ENCODE data around the gene PPP5C.

GRCh38 chr19:46426506-46427162 lies 79.7 kb downstream of the PPP5C start:
- TF ChIP-seq EP300 (IDR thresholded peaks at IDR 0.05; ENCODE audit: borderline replicate concordance) (no peak), TAF1 (IDR thresholded peaks at IDR 0.05; ENCODE audit: low read depth) (no peak; the same call in 1 of the 2 replicates), CEBPB (IDR thresholded peaks at IDR 0.05) (no peak), YY1 (IDR thresholded peaks at IDR 0.05; ENCODE audit: low read depth) (no peak), MAX (IDR thresholded peaks at IDR 0.05) (no peak), RAD21 (IDR thresholded peaks at IDR 0.05; ENCODE audit: low read depth) (no peak), FOXM1 (IDR thresholded peaks at IDR 0.05; ENCODE audit: borderline replicate concordance, low read depth) (no peak), TCF12 (IDR thresholded peaks at IDR 0.05; ENCODE audit: low read depth) (no peak)
- TF ChIP-seq, protein P1, sequence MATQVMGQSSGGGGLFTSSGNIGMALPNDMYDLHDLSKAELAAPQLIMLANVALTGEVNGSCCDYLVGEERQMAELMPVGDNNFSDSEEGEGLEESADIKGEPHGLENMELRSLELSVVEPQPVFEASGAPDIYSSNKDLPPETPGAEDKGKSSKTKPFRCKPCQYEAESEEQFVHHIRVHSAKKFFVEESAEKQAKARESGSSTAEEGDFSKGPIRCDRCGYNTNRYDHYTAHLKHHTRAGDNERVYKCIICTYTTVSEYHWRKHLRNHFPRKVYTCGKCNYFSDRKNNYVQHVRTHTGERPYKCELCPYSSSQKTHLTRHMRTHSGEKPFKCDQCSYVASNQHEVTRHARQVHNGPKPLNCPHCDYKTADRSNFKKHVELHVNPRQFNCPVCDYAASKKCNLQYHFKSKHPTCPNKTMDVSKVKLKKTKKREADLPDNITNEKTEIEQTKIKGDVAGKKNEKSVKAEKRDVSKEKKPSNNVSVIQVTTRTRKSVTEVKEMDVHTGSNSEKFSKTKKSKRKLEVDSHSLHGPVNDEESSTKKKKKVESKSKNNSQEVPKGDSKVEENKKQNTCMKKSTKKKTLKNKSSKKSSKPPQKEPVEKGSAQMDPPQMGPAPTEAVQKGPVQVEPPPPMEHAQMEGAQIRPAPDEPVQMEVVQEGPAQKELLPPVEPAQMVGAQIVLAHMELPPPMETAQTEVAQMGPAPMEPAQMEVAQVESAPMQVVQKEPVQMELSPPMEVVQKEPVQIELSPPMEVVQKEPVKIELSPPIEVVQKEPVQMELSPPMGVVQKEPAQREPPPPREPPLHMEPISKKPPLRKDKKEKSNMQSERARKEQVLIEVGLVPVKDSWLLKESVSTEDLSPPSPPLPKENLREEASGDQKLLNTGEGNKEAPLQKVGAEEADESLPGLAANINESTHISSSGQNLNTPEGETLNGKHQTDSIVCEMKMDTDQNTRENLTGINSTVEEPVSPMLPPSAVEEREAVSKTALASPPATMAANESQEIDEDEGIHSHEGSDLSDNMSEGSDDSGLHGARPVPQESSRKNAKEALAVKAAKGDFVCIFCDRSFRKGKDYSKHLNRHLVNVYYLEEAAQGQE (IDR thresholded peaks at IDR 0.05; ENCODE audit: low read depth), result no peak
